Neural progenitor cell (in vitro differentiated cells): ENCODE measurements around the gene MYO1B. TPM values are rescaled to one million over a fixed set of nuclear protein-coding genes. Genes with fewer than 3 reads are reported as not detected.

Experiments
- DNase-seq: peaks from one replicate; pipeline ENCODE4 v3.0.0-alpha.2; 2016; ENCODE audit warnings: low spot score
- H2AFZ ChIP-seq: fragments of 200-600 bp; sonication (generic); replicated peaks from 2 replicates; pipeline ENCODE4 v1.6.1; 2016; ENCODE audit warnings: antibody characterized with exemption
- H3F3A ChIP-seq: fragments of 200-600 bp; sonication (generic); 2 replicates; pipeline ENCODE4 v1.6.1; 2016; ENCODE audit warnings: antibody characterized with exemption, low read depth
- H3K27ac ChIP-seq: fragments of 200-600 bp; sonication (generic); 2 replicates; pipeline ENCODE4 v1.5.1; 2016; ENCODE audit warnings: mild to moderate bottlenecking
- H3K27me3 ChIP-seq: fragments of 200-600 bp; sonication (generic); 2 replicates; pipeline ENCODE4 v1.6.1; 2016; ENCODE audit warnings: mild to moderate bottlenecking, moderate library complexity
- H3K36me3 ChIP-seq: fragments of 200-600 bp; sonication (generic); 2 replicates; pipeline ENCODE4 v1.5.1; 2016
- H3K4me1 ChIP-seq: fragments of 200-600 bp; sonication (generic); 2 replicates; pipeline ENCODE4 v1.6.1; 2016; ENCODE audit warnings: mixed run types
- H3K4me2 ChIP-seq: fragments of 200-600 bp; sonication (generic); 2 replicates; pipeline ENCODE4 v1.6.1; 2016
- H3K4me3 ChIP-seq: fragments of 200-600 bp; sonication (generic); 2 replicates; pipeline ENCODE4 v1.5.1; 2016
- H3K79me2 ChIP-seq: fragments of 200-600 bp; sonication (generic); 2 replicates; pipeline ENCODE4 v1.6.1; 2016; ENCODE audit warnings: low read depth
- H3K9ac ChIP-seq: fragments of 200-600 bp; sonication (generic); 2 replicates; pipeline ENCODE4 v1.6.1; 2016
- H3K9me3 ChIP-seq: fragments of 200-600 bp; sonication (generic); 2 replicates; pipeline ENCODE4 v1.5.1; 2016; ENCODE audit warnings: low read depth
- H4K20me1 ChIP-seq: fragments of 200-600 bp; sonication (generic); 2 replicates; pipeline ENCODE4 v1.6.1; 2016; ENCODE audit warnings: low read depth
- H3K27ac Mint-ChIP-seq: 3 replicates; pipeline ENCODE4 v1.8.0; 2021; ENCODE audit warnings: mixed read lengths
- H3K27me3 Mint-ChIP-seq: 2 replicates; pipeline ENCODE4 v1.8.0; 2022; ENCODE audit warnings: low read depth, mild to moderate bottlenecking, inconsistent platforms, moderate library complexity, mixed read lengths; ENCODE audit not compliant: insufficient read depth
- H3K36me3 Mint-ChIP-seq: 3 replicates; pipeline ENCODE4 v1.8.0; 2021; ENCODE audit warnings: mixed read lengths
- H3K4me1 Mint-ChIP-seq: 3 replicates; pipeline ENCODE4 v1.8.0; 2021; ENCODE audit warnings: mixed read lengths
- H3K4me3 Mint-ChIP-seq: 3 replicates; pipeline ENCODE4 v1.8.0; 2021; ENCODE audit warnings: mild to moderate bottlenecking, moderate library complexity, mixed read lengths
- H3K9me3 Mint-ChIP-seq: 3 replicates; pipeline ENCODE4 v1.8.0; 2020; ENCODE audit warnings: mixed read lengths
- CTCF ChIP-seq: fragments of 200-600 bp; sonication (generic); IDR thresholded peaks from 2 replicates; pipeline ENCODE4 v1.5.1; 2017; ENCODE audit warnings: antibody characterized with exemption, mild to moderate bottlenecking
- EZH2 ChIP-seq: fragments of 200-600 bp; sonication (generic); IDR thresholded peaks from 2 replicates; pipeline ENCODE4 v1.6.1; 2017; ENCODE audit warnings: antibody characterized with exemption, mild to moderate bottlenecking, moderate library complexity
- EZH2phosphoT487 ChIP-seq: fragments of 200-600 bp; sonication (generic); IDR thresholded peaks from 2 replicates; pipeline ENCODE4 v1.6.1; 2017; ENCODE audit warnings: antibody characterized with exemption
- total RNA-seq: library from RNA; depleted of rRNA; stranded (reverse); fragments of >200 nt; gene quantifications from 2 replicates; pipeline ENCODE4 v1.2.3, GENCODE V29; 2015; ENCODE audit warnings: low replicate concordance

MYO1B gene
- total RNA-seq, 1 donor from 2014 or later = 88.0 TPM

GRCh38 chr2:191396794-191397193, 151.6 kb downstream of the MYO1B start:
- no peaks in the 10 kb centered on the region for H3K79me2 ChIP-seq
- H3K27ac ChIP-seq = no peak overlapping the region
- no peaks in the 10 kb centered on the region for H3K27me3 ChIP-seq
- H3F3A ChIP-seq = peaks cover 10% of the 10 kb centered on the region
- DNase-seq = no peak
- no peak overlapping the region for H3K4me2 ChIP-seq
- Mint-ChIP-seq H3K9me3 (peaks cover 13% of the 10 kb centered on the region), H3K4me3 (no peak overlapping the region), H3K27ac (no peak overlapping the region), H3K27me3 (no peaks in the 10 kb centered on the region), H3K4me1 (peaks cover 15% of the 10 kb centered on the region), H3K36me3 (peaks cover 61% of the 10 kb centered on the region)
- TF ChIP-seq EZH2phosphoT487 (no peak), EZH2 (no peak), CTCF (no peak)
- H3K36me3 ChIP-seq = peaks cover 23% of the 10 kb centered on the region
- H4K20me1 ChIP-seq = no peaks in the 10 kb centered on the region
- H3K9ac ChIP-seq = no peak overlapping the region
- H3K4me3 ChIP-seq = no peak overlapping the region
- H3K9me3 ChIP-seq = no peaks in the 10 kb centered on the region
- peaks cover 26% of the 10 kb centered on the region for H3K4me1 ChIP-seq
- H2AFZ ChIP-seq = no peak overlapping the region

GRCh38 chr2:191399601-191400000, 154.4 kb downstream of the MYO1B start:
- no peaks in the 10 kb centered on the region for H3K79me2 ChIP-seq
- no peak overlapping the region for H3K4me3 ChIP-seq
- Mint-ChIP-seq H3K4me1 (peaks cover 25% of the 10 kb centered on the region), H3K4me3 (no peak overlapping the region), H3K27me3 (no peaks in the 10 kb centered on the region), H3K27ac (peak overlapping the region; percentile 14), H3K9me3 (peaks cover 13% of the 10 kb centered on the region), H3K36me3 (peaks cover 57% of the 10 kb centered on the region)
- no peaks in the 10 kb centered on the region for H4K20me1 ChIP-seq
- H3K9me3 ChIP-seq = no peaks in the 10 kb centered on the region
- TF ChIP-seq EZH2 = no peak
- TF ChIP-seq EZH2phosphoT487 = no peak
- TF ChIP-seq CTCF = no peak
- no peak overlapping the region for H3K4me2 ChIP-seq
- H2AFZ ChIP-seq = no peak overlapping the region
- H3K4me1 ChIP-seq = peaks cover 47% of the 10 kb centered on the region
- no peaks in the 10 kb centered on the region for H3K27me3 ChIP-seq
- peaks cover 21% of the 10 kb centered on the region for H3F3A ChIP-seq
- H3K36me3 ChIP-seq = peaks cover 11% of the 10 kb centered on the region
- no peak overlapping the region for H3K9ac ChIP-seq
- no peak overlapping the region for H3K27ac ChIP-seq
- no peak for DNase-seq

- Histone ChIP-seq H4K20me1 (no peaks in the 10 kb centered on the region), H3K36me3 (peaks cover 10% of the 10 kb centered on the region), H3K9ac (no peak overlapping the region), H3K4me2 (peak overlapping the region; percentile 52), H3K27me3 (no peaks in the 10 kb centered on the region), H3K27ac (peak overlapping the region; percentile 81), H2AFZ (no peak overlapping the region), H3K79me2 (no peaks in the 10 kb centered on the region), H3K4me1 (peaks cover 46% of the 10 kb centered on the region), H3K9me3 (no peaks in the 10 kb centered on the region), H3K4me3 (no peak overlapping the region), H3F3A (peaks cover 21% of the 10 kb centered on the region)
- peak; percentile 75 for DNase-seq
- no peaks in the 10 kb centered on the region for H3K27me3 Mint-ChIP-seq
- no peak overlapping the region for H3K4me3 Mint-ChIP-seq
- TF ChIP-seq EZH2phosphoT487 (no peak), EZH2 (no peak), CTCF (no peak)
- H3K36me3 Mint-ChIP-seq = peaks cover 49% of the 10 kb centered on the region
- peaks cover 25% of the 10 kb centered on the region for H3K4me1 Mint-ChIP-seq
- peaks cover 11% of the 10 kb centered on the region for H3K9me3 Mint-ChIP-seq
- no peak overlapping the region for H3K27ac Mint-ChIP-seq
Measured at GRCh38 chr2:191401287-191401686, 156.1 kb downstream of the MYO1B start.
